ENCODE results near the gene HMCN1.

HMCN1 gene

DNA sequence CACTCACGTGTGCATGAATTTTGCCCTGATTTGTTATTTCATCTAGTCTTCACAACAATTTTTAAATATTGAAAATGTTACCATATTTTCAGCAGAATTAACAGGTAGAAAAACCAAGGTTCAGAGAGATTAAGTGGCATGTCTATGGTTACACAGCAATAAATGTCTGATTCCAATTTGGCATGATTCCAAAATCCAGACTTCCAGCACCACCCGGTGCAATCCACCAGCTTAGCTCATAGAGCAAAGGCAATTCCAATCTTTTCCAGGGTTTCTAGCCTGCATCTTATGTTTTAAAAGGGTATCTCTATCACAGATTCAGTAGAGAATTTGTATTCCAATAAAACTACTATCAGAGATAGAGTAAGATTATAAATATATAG is 479.0 kb downstream of the HMCN1 start:
- no peak for DNase-seq

DNA sequence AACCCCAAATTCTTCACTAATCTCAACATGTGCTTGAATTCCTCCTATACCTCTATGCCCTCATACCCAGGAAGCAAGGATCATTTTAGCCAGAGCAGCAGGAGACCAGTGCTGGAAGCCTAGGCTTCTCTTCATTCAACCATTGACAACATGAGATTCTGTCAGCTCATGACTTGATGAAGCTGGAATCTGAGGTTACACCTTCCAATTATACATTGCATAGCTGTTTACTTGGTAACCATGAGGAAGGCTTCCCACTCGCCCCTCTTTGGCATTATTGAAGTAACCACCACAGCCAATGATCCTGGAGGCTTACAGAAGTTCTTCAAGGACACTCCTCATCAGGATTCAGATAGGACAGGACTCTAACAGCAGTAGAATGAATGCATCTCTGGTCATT is 480.6 kb downstream of the HMCN1 start:
- DNase-seq = no peak

GRCh38 chr1:186215636-186216035 is 481.4 kb downstream of the HMCN1 start:
- no peak for DNase-seq

GRCh38 chr1:186218654-186219352 is 484.6 kb downstream of the HMCN1 start:
- no peak for DNase-seq

DNA sequence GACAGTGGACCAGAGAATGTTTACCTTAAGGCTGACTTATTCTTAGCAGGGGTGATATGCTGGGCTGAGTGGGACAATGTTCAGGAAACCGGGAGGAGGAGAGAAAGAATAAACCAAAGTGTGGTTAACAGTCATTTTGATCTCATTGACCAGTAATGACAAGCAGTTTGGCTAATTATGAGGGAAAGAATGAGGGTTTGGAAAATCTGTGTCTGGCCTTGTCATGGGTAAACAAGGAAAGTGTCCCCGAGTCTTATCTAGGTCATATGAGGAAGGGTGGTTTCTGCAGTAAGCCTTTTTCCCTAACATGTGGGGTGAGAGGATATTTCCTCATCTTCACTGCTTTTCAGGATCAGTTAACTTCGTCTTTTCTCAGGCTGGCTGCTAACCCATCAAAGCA is 485.9 kb downstream of the HMCN1 start:
- no peak for DNase-seq

DNA sequence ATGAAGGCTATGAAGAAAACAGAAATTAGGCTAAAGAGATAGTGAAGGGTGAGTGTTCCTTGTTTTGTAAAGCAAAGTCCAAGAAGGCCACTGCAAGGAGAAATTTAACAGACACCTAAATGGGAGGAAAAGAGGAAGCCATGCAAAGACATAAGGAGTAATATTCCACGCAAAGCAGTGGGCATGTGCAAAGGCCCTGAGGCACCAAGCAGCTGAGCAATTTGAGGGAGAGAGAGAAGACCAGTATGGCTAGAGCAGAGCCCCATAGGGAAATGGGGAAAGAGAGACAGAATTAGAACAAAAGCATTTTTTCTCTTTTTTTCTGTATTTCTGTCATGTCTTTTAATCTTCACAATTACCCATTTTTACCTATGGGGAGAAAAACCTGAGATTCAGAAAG is 486.7 kb downstream of the HMCN1 start:
- DNase-seq = no peak

DNA sequence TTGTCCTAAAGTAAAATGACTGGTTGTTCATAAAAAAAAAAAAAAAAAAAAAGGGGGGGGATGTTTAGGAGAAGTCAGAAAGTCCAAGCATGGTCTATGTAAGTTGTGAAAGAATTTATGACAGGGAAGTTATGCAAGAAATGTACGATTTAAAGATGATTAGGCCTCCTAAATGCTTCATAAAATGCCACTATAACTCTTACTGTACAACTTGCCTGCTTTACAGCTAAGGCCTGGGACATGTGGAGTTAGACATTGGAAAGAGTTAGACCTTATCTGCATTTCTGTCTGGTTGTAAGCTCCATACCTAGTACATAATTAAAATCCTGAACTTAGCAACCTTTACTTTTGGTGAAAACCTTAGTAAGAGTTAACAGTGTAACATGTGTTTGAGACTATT is 490.9 kb downstream of the HMCN1 start:
- DNase-seq = no peak

GRCh38 chr1:186228749-186229148 is 494.6 kb downstream of the HMCN1 start:
- no peak for DNase-seq

GRCh38 chr1:186231861-186232436 is 497.8 kb downstream of the HMCN1 start:
- DNase-seq = no peak

GRCh38 chr1:186234976-186235686 is 500.9 kb downstream of the HMCN1 start:
- DNase-seq = no peak

- DNase-seq = no peak
Observed at GRCh38 chr1:186235696-186236095, 501.5 kb downstream of the HMCN1 start.

DNA sequence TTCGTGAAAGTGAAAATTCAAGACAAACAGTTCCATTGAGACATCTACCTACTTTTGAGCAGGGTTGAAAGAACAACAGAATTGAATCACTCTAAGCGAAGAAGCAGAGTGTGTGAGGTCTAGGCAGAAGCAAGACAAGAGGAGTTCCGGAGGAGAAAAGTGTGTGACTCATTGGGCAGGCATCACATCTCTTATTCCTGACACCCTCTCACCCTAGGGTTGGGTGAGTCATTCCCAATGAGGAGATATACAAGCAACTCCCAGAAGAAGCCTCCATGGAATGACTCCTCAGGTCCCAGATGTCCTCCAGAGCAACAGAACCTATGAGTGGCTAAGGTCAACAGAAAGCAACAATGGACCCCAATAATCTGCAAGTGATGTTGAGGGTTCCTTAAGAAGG is 502.7 kb downstream of the HMCN1 start:
- no peak for DNase-seq

DNA sequence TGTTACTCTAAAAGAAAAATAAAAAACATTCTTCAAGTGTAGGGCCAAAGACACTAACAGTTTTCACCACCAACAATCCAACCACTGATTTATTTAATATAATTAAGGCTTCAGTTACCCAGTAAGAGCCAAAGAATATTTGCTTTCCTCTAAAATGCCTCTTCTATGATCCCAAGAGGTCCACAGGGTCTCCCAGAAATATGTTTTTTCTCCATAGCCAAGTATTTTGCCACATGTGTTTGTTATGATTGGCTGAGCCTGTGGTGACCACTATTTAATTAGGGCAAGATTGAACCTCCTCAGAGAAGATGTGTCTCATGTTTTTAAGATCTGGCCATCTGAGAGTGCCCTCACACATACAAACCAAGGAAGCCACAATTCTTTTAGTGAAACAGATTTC is 505.0 kb downstream of the HMCN1 start:
- no peak for DNase-seq

GRCh38 chr1:186240436-186240835 is 506.2 kb downstream of the HMCN1 start:
- no peak for DNase-seq

Measured in activated CD4-positive, alpha-beta T cell treated with anti-CD3 and anti-CD28 coated beads, Interleukin-2, amount 50 U/mL, for 4 hours (primary cell).